ENCODE data around the gene OMP.
"Not testable (repeated sequence)": the region's sequence is repeated elsewhere in the genome, so short reads cannot be mapped to it uniquely, and the experiment has no call there.

The OMP gene, protein sequence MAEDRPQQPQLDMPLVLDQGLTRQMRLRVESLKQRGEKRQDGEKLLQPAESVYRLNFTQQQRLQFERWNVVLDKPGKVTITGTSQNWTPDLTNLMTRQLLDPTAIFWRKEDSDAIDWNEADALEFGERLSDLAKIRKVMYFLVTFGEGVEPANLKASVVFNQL

DNA sequence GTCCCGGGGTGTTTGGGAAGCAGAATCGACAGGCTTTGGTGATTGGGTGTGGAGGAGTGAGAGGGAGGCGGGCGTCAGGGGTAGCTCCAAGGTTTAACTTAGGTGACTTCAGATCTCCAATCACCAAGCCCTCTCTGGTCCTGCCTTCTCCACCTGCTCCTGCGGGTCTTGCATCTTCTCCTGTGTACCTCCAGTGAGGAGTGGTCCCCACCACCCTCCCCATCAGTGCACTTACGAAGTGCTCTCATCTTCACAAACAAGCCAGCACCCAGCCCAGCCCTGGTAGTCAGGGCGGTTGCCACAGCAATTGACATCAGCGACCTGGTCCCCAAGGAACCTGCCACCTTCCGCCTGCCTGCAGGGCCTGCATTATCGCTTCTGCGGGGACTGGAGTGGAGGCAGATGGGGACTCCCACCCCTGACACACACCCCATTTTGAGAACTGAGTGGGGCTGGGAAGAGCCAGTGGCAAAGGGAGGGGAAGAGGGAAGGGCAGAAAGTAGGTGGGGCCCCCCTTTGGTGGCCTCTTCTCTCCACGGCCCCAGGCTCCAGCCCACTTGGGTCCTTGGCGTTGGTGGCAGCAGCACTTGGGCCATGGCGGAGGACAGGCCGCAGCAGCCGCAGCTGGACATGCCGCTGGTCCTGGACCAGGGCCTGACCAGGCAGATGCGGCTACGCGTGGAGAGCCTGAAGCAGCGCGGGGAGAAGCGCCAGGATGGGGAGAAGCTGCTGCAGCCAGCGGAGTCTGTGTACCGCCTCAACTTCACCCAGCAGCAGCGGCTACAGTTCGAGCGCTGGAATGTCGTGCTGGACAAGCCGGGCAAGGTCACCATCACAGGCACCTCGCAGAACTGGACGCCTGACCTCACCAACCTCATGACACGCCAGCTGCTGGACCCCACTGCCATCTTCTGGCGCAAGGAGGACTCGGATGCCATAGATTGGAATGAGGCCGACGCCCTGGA, at the start of gene OMP:
Gene OMP (plus strand): TSS at position 595 of the 965 bp plus-strand sequence. CDS start 0 bp downstream, at position 595.
- no peak for DNase-seq

DNA sequence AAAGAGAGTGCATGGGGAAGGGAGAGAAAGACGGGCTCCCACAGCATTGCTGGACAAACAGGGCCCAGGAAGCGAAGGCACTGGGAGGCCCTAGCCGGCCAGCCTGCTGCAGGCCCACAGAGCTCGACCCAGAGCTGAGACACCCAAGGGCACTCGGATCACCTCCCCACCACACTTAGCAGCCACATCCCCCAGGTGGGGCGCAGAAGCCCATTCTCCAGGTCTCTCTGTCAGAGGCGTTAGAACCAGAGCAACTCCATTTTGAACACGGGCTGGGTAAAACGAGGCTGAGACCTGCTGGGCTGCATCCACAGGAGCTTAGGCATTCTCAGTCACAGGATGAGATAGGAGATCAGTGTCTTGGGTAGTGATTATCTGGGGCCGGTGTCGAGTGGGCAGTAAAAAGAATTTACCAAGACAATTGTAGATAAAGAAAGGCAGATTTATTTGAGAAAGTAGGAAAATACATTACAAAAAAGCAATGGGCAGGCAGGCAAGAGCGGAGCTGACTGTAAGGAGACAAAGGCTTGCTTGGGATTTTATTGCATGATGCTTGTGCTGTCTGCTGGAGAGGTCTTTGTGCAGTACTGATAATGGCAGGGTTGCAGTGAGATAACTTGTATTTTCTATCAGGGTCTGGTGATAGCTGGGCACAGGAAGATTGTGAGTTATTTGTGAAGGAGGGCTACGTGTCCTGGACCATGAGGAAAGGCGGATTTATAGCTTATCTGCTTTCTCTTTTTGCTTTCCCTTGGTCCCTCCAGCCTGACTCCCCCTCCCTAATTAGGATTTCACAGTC, 49.2 kb upstream of the OMP start:
- DNase-seq = no peak

DNA sequence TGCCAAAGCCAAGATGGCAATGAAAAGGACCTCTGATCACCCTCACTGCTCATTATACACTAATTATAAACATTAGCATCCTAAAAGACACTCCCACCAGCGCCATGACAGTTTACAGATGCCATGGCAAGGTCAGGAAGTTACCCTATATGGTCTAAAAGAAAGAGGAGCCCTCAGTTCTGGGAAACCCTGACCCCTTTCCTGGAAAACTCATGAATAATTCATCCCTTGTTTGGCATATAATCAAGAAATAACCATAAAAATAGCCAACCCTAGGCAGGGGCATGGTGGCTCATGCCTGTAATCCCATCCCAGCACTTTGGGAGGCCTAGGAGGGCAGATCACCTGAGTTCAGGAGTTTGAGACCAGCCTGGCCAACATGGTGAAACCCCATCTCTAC, 48.6 kb upstream of the OMP start:
- DNase-seq = no peak

DNA sequence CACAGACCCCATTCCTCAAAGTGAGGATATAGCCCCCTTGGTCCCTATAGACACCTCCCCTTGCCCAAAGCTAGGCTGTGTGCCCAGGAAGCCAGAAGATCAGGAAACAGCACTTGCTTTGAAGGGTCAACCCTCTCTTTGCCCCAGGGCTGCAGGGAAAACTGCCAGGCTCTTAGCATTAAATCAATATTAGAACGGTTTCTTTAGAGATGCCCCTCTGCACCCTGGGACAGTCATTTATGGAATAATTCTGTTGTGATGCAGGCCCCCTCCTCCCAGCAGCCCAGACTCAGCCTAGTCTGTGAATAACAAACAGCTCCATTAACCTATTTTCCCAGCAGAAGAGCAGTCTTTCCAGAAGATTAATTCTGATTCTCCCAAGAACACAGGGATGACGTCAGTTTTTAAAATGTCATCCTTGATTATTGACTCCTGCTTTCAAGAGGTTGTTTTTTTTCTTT, 47.5 kb upstream of the OMP start:
- no peak for DNase-seq

DNA sequence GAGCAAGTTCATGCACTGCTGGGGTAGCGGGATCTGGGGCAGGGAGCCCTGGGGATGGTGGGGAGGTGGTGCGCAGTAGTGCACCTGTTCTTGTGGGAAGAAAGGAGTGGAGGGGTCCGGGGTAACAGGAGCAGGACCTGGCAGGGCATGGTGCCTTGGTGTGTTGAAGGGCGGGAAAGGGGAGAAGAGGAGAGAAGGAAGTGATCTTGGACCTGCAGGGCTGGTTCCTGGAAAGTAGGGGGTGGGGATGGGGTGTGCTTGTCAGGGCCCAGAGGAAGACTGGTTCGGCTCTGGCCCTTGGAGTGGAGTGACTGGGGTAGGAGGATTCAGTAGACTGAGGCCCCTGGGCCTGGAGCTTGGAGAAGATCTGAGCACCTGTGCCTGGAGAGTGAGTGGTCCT, 46.7 kb upstream of the OMP start:
- no peak for DNase-seq

DNA sequence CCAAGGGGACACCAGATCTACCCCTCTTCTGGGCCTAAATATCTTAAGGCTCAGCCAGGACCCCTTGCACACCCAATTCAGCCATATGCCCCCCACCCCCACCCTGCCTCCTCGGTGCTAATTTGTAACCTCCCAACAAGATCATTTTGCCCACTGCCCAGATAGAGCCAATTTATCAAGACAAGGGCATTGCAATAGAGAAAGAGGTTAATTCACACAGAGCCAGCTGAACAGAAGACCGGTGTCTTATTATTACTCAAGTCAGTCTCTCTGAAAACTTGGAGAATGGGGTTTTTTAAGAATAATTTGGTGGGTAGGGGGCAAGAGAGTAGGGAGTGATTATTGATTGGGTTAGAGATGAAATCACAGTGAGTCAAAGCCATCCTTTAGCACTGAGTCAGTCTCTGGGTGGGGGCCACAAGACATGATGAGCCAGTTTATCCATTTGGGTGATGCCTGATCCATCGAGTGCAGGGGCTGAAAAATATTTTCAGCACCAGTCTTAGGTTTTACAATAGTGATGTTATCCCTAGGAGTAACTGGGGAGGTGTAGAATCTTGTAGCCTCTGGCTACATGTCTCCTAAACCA, 45.7 kb upstream of the OMP start:
- no peak for DNase-seq

DNA sequence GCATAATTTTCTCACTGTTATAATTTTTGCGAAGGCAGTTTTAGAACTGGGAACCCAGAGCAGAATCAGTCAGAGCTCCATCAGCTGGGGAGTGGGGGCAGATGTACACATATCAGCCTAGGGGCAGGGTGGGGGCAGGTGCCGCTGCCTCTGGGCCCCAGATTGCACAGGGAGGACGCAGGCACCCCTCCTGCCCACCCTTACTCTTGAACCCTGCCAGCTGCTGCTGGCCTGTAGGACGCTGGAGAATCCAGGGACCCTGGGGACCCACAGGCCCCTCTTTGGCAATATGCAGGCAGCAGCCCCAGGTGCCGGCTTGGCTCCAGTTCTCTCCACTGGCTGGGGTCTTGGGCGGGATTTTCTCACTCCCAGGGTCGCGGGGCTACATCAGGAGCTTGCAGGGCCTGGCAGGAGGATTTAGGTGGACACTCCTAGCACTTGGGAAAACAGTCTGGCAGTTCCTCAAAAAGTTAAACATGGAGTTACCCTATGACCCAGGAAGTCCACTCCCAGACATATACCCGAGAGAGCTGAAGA, 44.6 kb upstream of the OMP start:
- no peak for DNase-seq

DNA sequence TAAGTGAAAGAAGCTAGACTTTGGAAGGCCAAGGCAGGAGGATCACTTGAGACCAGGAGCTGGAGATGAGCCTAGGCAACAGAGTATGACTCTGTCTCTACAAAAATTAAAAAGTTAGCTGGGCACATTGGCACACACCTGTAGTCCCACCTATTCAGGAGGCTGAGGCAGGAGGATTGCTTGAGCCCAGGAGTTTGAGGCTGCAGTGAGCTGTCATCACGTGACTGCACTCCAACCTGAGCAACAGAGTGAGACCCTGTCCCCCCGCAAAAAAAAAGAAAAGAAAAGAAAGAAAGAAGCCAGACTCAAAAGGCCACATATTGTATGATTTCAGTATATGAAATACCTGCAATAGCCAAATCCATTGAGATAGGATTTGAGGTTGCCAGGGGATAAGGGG, 43.7 kb upstream of the OMP start:
- no peak for DNase-seq

DNA sequence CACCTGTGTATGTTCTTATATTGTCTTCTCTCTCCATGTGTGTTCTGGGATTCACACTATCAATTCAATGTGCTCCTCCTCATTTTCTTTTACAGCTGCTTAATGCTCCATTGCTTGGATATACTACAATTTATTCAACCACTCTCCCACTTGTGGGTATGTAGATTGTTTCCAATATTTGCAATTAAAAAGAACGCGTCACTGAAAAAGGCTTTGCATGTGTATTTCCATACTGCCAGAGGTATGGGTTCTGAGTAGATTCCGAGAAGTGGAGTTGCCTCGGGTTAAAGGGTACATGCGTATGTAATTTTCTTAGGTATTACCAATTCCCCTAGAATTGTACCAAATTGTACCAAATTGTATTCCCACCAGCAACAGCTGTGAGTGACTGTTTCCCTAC, 42.8 kb upstream of the OMP start:
- no peak for DNase-seq

DNA sequence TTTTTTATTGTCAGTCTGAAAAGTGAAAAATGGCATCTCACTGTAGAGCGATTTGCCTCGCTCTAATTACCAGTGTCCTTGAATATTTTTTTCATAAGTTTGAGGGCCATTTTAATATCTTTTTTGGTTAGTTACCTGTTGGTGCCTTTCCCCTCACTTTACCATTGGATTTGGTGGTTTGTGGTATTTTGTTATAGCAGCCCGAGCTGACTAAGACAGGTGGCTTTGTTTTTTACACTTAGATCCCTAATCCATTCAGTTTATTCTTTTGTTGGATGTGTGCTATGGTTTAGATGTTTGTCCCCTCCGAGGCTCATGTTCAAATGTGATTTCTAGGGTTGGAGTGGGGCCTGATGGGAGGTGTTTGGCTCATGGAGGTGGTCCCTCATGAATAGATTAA, 42.4 kb upstream of the OMP start:
- DNase-seq = no peak

DNA sequence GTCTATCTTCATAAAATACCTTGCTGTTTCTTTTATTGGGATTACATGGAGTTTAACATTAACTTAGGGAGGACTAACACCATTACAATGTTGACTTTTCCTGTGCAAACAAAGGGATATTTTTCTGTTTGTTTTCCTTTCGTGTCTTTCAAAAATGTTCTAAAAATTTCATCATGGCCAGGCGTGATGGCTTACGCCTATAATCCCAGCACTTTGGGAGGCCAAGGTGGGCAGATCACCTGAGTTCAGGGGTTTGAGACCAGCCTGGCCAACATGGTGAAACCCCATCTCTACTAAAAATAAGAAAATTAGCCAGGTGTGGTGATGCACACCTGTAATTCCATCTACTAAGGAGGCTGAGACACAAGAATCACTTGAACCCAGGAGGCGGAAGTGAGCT, 41.4 kb upstream of the OMP start:
- DNase-seq = not testable (repeated sequence)

DNA sequence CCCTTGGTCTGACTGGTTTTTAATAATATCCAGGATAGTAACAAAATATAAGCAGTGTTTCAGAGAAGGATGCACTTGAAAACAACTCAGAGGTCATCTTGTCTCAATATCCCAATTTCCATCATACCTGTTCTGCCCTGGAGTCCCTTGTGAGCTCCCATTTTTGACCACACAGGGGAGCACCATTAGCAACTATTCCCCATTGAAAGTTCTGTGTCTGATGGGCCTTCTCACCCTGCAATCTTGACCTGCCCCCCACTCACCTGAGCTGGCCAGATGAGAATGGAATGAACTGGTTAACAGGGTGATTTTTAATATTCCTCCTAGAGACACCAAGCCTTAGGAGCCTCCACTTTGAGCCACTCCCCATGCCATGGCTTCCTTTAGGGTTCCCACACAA, 39.7 kb upstream of the OMP start:
- DNase-seq = no peak

DNA sequence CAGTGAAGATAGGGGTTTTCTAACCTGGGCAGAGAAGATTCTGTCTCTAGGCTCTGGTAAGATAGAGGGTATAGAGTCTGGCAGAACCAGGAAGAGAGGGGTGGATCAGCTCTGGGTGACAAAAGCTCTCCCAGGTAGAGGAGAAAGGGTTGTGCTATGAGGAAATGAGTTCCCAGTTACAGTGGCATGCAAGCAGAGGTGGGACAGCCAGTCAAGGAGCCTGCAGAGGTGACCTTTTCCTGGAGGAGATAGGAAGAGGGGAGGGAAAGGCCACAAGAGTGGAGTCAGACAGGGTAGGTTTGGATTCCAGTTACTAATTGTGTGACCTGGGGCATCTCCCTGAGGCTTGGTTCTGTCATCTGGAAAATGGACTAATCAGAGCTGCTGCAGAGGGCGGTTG, 39.2 kb upstream of the OMP start:
- DNase-seq = no peak

DNA sequence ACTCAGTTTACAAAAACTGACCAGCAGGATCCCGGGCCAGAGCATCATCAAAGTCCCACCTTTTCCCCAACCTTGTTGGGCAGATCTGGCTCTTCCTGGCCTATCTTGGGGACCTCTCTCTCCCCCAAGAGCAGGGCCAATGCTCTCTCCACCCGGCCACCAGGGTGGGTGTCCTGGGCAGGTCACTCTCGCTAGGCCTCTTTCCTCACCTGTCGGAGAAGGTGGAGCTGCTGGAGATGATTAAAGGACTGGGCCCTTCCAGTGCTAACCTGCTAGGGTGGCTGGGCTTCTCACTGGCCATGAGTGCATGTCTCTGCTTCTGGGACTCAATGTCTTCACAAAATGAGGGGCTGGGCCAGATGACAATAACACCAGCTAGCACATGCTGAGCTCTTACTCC, 38.8 kb upstream of the OMP start:
- no peak for DNase-seq

DNA sequence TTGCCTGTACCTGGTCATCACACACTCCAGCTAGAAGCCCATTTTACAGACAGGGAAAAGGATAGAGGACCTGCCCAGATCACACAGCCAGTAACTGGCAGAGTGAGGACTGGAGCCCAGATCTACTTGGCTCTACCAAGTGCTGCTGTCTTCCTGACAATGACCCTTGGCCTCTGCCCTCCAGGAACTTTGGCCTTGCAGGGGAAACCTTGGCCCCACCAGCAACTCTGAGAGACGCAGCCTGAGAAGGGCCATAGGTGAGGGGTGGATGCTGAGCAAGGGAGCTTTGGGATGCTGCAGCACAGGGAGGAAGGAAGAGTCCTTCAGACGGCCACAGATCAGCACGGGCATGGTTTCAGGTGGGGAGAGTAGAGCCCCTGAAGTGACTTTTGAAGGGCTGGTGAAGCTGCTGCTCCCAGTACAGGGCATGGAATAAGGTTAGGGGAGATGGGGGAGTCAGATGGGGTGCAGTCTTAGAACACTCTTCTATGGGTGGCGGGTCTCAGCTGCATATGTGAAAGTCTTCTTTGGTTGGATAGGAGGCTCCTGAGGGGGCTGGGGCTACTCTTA, 37.9 kb upstream of the OMP start:
- DNase-seq = no peak

DNA sequence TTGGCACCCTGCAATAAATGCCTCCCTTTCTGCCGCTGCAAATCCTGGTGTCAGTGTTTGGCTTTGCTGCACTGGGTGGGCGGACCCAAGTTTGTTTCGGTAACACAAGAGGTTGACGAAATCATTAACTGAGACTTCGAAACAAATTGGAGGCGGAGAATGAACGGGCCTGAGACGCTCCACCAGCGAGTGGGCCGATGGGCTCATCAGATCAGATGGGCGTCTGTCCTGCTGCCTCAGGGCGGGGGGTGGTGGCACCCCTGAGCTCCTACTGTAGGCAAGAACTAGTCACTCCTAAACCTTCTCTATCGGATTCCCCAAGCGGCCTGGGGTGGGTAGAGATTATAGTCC, 36.8 kb upstream of the OMP start:
- no peak for DNase-seq

DNA sequence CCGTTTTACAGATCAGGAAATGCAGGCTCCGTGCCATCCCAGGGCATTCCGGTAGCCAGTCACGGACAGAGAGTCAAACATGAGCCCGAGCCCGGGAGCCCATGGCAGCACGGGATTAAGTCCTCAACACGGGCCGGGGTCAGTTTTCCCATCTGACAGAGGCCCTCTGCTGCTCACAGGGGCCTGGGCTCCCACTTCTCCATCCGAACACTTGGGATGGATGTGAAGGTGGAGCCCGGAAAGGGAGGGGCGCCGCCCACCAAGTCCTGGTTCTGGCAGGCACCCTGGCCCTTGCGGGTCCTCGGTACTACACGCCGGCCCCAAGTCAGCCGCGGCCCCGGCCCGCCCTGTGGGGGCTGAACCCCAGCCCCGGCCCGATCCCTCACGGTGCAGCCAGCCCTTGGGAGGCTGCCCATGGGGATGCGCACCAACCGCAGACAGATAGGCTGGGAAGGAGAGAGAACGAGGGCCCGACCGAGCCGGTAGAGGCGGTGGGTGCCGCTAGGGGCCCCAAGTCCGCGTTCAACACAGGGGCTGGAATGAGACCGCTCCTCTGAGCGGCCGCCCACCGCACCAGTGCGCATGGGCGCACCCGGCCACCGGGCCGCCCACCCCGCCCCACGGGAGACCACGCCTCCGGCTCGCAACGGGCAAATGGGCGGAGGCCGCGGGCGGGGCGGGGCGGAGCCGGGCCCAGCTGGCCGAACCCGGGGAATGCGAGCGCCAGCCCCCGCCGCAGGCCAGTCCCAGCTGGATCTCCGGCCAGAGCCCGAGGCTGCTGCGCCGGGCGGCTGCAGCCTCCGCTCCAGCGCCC, 36.2 kb upstream of the OMP start, which contains the start of gene CAPN5:
Gene CAPN5 (plus strand): TSS at position 743 of the 814 bp plus-strand sequence. CDS start 17,916 bp downstream, outside the sequence.
- DNase-seq = peak; percentile 90 to 94 (median 94)

DNA sequence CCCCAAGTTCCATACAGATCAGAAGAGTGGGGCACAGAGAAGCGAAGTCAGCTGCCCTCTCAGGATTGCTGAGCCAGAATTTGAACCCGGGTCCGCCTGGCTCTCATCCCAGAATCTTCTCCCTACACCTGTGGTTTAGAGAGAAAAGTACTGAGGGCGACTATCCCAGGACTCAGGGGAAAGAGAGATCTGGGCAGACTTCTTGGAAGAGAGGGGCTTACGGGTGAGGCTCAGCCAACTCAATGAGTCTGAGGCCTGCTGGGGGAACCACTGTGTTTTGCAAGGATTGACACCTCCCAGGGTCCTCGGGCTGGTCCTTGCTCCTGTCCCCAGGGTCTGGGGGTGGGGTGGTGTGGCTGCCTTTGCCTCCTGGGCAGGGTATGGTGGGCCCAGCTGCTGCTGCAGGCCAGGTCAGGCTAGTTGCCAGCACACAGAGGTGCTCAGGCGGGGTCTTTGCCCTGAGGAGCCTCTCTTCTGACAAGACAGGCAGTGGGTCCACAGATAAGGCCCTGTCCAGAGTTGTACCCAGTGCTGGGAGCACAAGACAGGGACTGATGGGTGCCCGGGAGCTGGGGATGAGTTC, 34.7 kb upstream of the OMP start:
- no peak for DNase-seq

DNA sequence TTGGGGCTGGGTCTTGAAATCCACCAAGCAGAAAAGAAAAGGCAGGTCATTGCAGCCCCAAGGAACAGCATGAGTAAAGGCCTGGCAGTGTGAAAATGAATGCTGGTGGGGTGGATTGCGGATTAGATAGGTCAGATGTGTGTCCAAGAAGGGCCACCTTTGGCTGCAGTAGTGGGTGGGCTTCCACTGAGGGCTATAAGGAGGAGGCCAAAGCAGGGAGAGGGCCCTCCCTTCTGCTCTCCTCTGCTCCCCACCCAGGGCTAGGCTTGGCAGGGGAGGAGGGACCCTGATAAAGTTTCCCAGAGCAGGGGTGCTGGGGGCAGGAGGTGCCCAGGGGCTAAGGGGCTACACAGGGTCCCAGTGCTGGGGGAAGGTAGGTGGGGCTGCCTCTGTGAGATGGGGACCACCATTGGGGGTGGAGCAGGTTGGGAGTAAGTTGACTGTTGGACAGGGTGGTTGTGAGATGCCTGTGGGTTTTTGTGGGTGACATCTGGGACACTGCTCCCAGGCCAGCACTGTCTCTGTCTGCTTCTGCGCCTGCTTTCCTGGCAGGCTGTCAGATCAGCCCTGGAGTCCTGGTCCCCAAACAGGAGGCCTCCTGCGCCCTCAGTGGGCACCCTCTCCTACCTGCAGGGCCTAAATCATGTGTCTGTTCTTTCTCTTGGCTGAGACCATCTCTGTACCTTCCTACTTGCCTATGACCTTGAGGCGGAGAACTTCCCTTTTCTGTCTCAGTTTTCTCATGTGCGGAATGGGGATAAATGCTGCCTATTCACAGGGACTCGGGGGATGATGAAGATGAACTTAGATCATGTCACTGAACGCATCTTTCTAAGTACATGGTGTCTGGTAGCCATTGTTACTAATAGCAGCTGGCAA, 33.9 kb upstream of the OMP start:
- DNase-seq = peak in 1 of 3 experiments; percentile 29

All from NCI-H1417 (cell line).